Activated CD4-positive, alpha-beta T cell treated with anti-CD3 and anti-CD28 coated beads, Interleukin-2, amount 50 U/mL, for 1 hour (primary cell): ENCODE measurements around the gene DNAJC5G.

Experiments
- DNase-seq: peaks from one replicate; pipeline ENCODE4 v3.0.0-alpha.2; 2020

DNAJC5G gene

GRCh38 chr2:27275211-27276150, at the start of gene DNAJC5G:
Gene DNAJC5G (plus strand): TSS chr2:27275433. CDS start chr2:27276729, 1,296 bp downstream.
- DNase-seq, result no peak

- DNase-seq, result no peak
Measured at GRCh38 chr2:27225526-27225925, 49.7 kb upstream of the DNAJC5G start.

- DNase-seq, result no peak
Measured at GRCh38 chr2:27227501-27227900, 47.7 kb upstream of the DNAJC5G start.

GRCh38 chr2:27231921-27232320, 43.3 kb upstream of the DNAJC5G start:
- DNase-seq, result no peak

- DNase-seq, result no peak
Measured at GRCh38 chr2:27233341-27233740, 41.9 kb upstream of the DNAJC5G start.

- no peak for DNase-seq
Measured at GRCh38 chr2:27236136-27236535, 39.1 kb upstream of the DNAJC5G start.

- no peak for DNase-seq
Measured at GRCh38 chr2:27236626-27237025, 38.6 kb upstream of the DNAJC5G start.

GRCh38 chr2:27237341-27237945, 37.8 kb upstream of the DNAJC5G start:
- no peak for DNase-seq

GRCh38 chr2:27238976-27239375, 36.3 kb upstream of the DNAJC5G start:
- DNase-seq, result no peak

GRCh38 chr2:27240406-27240805, 34.8 kb upstream of the DNAJC5G start:
- DNase-seq, result no peak

GRCh38 chr2:27241761-27242613, 33.2 kb upstream of the DNAJC5G start:
- no peak for DNase-seq

- no peak for DNase-seq
Measured at GRCh38 chr2:27242614-27242951, 32.6 kb upstream of the DNAJC5G start.

- no peak for DNase-seq
Measured at GRCh38 chr2:27243391-27244130, 31.7 kb upstream of the DNAJC5G start.

GRCh38 chr2:27245116-27245515, 30.1 kb upstream of the DNAJC5G start:
- DNase-seq, result no peak

- no peak for DNase-seq
Measured at GRCh38 chr2:27245626-27246025, 29.6 kb upstream of the DNAJC5G start.

GRCh38 chr2:27247893-27248292, 27.3 kb upstream of the DNAJC5G start:
- DNase-seq, result no peak

GRCh38 chr2:27249159-27249890, 25.9 kb upstream of the DNAJC5G start:
- DNase-seq, result no peak

GRCh38 chr2:27249891-27250651, 25.2 kb upstream of the DNAJC5G start:
- peak; percentile 41 for DNase-seq

- no peak for DNase-seq
Measured at GRCh38 chr2:27250652-27251379, 24.4 kb upstream of the DNAJC5G start.

- no peak for DNase-seq
Measured at GRCh38 chr2:27251766-27252165, 23.5 kb upstream of the DNAJC5G start.
